Nephron progenitor cell (in vitro differentiated cells): ENCODE measurements around the gene LETM1.

Experiments
- DNase-seq: peaks from one replicate; pipeline ENCODE4 v3.0.0; 2021
- H3K27ac Mint-ChIP-seq: 2 replicates; pipeline ENCODE4 v1.8.0; 2021; ENCODE audit warnings: mild to moderate bottlenecking, moderate library complexity, mixed read lengths
- H3K27me3 Mint-ChIP-seq: 2 replicates; pipeline ENCODE4 v1.8.0; 2021; ENCODE audit warnings: mild to moderate bottlenecking, low read depth, mixed read lengths; ENCODE audit not compliant: poor library complexity
- H3K36me3 Mint-ChIP-seq: 2 replicates; pipeline ENCODE4 v1.8.0; 2021; ENCODE audit warnings: low read depth, mixed read lengths
- H3K4me1 Mint-ChIP-seq: 2 replicates; pipeline ENCODE4 v1.8.0; 2021; ENCODE audit warnings: mixed read lengths
- H3K4me3 Mint-ChIP-seq: 2 replicates; pipeline ENCODE4 v1.8.0; 2021; ENCODE audit warnings: mild to moderate bottlenecking, moderate library complexity, mixed read lengths
- H3K9me3 Mint-ChIP-seq: 2 replicates; pipeline ENCODE4 v1.8.0; 2021; ENCODE audit warnings: mild to moderate bottlenecking, moderate library complexity, mixed read lengths
- TF ChIP-seq, protein P1 (sequence below): fragments of 200-600 bp; sonication (generic); IDR thresholded peaks from 2 replicates; pipeline ENCODE4 v1.5.0; 2021; ENCODE audit warnings: antibody characterized with exemption

The LETM1 gene

DNA sequence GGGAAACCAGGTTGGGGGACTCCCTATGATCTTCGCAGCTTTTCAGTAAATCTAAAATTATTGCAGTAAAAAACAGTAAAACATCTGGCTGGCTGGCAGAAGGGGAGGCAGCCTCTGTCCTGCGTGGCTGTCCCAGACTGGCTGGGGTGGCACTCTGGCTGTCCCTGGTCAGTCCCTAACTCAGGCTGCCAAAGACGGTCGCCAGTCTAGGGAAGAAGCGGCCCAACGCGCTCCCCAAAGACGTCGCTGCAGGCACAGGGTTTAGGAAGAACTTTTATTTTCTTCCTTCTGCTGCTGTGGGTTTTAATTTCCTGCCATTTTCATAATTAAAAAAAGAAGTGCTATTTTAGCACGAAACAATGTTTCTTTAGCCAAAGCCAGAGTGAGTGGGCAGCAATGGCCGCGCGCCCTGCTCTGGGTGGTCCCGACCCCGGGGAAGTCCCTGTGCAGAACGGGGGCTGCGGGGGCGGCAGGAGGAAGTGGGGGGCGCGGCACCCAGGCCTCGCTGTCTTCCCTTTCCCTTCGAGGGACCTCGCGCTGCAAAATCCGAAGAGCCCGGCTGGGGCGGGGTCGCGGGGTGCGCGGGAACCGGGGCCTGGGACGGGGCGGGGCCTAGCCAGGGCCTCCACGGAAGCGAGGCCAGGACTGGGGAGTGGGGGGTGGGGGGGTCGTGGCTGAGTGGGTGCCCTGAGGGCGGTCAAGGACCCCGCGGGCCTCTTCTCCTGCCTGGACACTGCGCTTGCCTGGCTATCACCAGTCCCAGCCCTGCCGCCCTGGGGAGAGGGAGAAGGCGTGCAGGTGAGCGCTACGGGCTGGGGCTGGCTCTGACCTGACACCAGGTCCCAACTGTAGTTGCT lies 6.3 kb upstream of the LETM1 start:
- peak; percentile 20 for DNase-seq
- peaks cover 56% of the 10 kb centered on the region for H3K4me1 Mint-ChIP-seq
- H3K27ac Mint-ChIP-seq, result no peak overlapping the region
- no peaks in the 10 kb centered on the region for H3K36me3 Mint-ChIP-seq
- TF ChIP-seq, protein P1, sequence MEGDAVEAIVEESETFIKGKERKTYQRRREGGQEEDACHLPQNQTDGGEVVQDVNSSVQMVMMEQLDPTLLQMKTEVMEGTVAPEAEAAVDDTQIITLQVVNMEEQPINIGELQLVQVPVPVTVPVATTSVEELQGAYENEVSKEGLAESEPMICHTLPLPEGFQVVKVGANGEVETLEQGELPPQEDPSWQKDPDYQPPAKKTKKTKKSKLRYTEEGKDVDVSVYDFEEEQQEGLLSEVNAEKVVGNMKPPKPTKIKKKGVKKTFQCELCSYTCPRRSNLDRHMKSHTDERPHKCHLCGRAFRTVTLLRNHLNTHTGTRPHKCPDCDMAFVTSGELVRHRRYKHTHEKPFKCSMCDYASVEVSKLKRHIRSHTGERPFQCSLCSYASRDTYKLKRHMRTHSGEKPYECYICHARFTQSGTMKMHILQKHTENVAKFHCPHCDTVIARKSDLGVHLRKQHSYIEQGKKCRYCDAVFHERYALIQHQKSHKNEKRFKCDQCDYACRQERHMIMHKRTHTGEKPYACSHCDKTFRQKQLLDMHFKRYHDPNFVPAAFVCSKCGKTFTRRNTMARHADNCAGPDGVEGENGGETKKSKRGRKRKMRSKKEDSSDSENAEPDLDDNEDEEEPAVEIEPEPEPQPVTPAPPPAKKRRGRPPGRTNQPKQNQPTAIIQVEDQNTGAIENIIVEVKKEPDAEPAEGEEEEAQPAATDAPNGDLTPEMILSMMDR, result no peak
- H3K27me3 Mint-ChIP-seq, result peaks cover 27% of the 10 kb centered on the region
- H3K4me3 Mint-ChIP-seq, result peak overlapping the region; percentile 68
- no peaks in the 10 kb centered on the region for H3K9me3 Mint-ChIP-seq

DNA sequence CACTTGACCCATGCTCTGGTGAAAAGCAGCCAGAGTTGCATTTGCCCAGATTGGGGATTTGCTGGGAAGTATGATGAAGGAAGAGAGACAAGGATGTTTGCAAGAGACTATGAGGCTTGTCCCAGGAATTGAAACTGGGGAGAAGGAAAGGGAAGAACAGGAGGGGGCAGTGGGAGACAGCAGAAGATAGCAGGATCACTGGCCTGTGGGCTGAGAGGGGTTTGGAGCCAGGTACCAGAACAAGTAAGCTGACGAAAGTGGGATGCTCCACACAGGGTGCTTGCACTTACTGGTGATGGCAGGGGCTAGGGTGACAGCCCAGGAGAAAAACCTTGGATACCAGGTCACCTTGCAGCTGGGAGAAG lies 3.4 kb upstream of the LETM1 start:
- Mint-ChIP-seq H3K4me3 (no peak overlapping the region), H3K4me1 (peaks cover 51% of the 10 kb centered on the region), H3K9me3 (no peaks in the 10 kb centered on the region), H3K27me3 (peaks cover 27% of the 10 kb centered on the region), H3K27ac (peak overlapping the region; percentile 36), H3K36me3 (no peaks in the 10 kb centered on the region)
- no peak for DNase-seq
- TF ChIP-seq, protein P1, result no peak

DNA sequence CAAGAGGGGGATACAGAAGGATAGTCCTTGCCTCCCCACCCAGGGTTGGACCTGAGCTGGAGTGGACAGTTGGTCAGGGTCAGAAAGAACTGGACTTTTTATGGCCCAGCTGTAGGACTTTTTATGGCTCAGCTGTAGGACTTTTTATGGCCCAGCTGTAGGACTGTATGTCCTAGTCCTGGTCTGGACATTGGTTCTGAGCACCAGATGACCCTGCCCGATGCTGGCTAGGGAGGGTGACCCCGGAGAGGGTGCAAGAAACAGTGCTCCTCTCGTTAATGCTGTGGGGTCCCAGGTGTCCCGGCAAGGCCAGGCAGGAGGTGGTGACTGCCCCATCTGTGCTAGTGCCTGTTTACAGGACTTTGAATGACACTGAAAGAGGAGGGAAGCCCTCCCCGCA lies 2.0 kb upstream of the LETM1 start:
- no peak for DNase-seq
- peaks cover 23% of the 10 kb centered on the region for H3K27me3 Mint-ChIP-seq
- TF ChIP-seq, protein P1, result no peak
- no peaks in the 10 kb centered on the region for H3K9me3 Mint-ChIP-seq
- no peak overlapping the region for H3K4me3 Mint-ChIP-seq
- peaks cover 47% of the 10 kb centered on the region for H3K4me1 Mint-ChIP-seq
- no peaks in the 10 kb centered on the region for H3K36me3 Mint-ChIP-seq
- no peak overlapping the region for H3K27ac Mint-ChIP-seq

DNA sequence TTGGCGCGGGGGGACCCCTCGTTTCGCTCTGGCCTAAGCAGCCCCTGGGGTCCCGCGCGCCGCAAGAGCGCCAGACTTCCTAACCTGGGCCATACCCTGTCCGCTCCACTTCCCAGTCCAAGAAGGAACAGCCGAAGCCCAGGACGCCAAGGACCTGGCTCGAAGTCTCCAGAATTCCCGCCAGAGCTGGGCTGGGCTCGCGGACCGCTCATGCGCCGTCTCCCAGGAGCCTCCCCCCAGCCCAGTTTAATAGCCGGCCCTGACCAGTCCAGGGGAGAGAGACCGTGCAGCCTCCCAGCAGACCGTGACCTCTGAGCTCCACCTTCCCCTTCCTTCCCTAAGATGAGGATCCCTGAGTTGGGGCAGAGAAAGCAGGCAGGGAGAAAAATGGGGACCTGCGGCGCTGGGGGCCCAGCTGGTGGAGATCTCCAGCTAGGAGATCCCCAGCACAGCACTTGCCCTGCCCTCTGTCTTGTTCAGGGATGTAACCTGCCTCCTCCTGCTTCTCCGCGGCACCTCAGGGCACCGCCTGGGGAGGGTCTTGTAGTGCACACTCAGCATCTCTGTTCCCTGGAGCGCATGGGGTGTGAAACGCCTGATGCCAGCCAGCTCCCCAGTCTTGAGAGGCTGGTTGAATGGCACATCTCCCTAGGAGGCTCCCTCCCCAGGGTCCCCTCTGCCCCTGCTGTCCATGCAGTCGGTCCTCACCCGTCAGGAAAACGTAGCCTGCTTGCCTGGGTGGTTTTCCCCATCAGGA lies 1.2 kb upstream of the LETM1 start:
- Mint-ChIP-seq H3K4me1 (peaks cover 47% of the 10 kb centered on the region), H3K27ac (peak overlapping the region; percentile 45), H3K9me3 (no peaks in the 10 kb centered on the region), H3K36me3 (no peaks in the 10 kb centered on the region), H3K27me3 (peaks cover 19% of the 10 kb centered on the region), H3K4me3 (peak overlapping the region; percentile 82)
- DNase-seq, result peak; percentile 64
- TF ChIP-seq, protein P1, result no peak

DNA sequence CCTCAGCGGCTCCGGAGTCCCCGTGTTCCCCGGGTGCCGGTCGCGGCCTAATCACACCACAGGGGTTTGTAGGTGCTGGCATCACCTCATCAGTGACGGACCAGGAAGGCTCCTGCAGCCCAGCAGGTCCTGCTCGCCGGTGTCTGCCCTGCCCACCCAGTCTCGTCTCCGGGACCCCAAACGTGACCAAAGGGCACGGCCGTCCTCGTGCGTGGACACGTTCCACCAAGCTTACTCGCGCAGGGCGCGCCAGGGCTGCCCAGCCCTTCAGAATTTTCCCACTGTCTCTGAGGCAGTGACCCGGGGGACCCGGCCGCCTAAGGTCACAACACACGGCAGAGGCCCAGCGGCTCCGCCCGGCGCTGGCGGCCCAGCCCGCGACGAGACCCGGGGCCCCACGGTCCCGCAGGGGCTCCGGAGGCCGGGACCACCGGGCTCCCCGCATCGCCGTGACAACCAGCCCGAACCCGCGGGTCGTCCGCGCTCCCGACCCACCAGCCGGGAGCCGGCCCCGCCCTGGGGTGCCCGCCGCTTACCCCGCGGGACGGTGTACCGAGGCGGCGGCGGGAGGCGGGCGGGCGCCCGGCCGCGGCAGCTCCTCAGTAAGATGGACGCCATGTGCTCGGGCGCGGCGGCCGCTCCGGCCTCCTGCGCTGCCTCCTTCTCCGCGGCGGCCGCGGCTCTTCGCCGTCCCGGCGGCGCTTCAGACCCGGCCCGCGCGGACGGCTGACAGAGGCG lies 454 bp downstream of the LETM1 start:
- Mint-ChIP-seq H3K36me3 (no peaks in the 10 kb centered on the region), H3K4me1 (peaks cover 54% of the 10 kb centered on the region), H3K27ac (no peak overlapping the region), H3K9me3 (no peaks in the 10 kb centered on the region), H3K27me3 (peaks cover 14% of the 10 kb centered on the region), H3K4me3 (peak overlapping the region; percentile 86)
- TF ChIP-seq, protein P1, result no peak
- DNase-seq, result peak; percentile 58
